A673 (cell line): ENCODE data around the gene CDK8. TPM values are rescaled to one million over a fixed set of nuclear protein-coding genes. Genes with fewer than 3 reads are reported as not detected.

Experiments
- BruUV-seq: library from RNA; stranded (reverse); fragments of 400-500 nt; replicated peaks from 2 replicates; lab custom pipeline; 2021; lab: Mats Ljungman, UMichigan
- CTCF ChIA-PET: fragments of 300-600 bp; sonication (Branson Sonifier 250); formaldehyde crosslinking; loops from one replicate; lab custom pipeline; 2022; ENCODE audit warnings: antibody characterized with exemption; lab: Charles Lee
- POLR2A ChIA-PET: fragments of 300-600 bp; sonication (Branson Sonifier 250); formaldehyde crosslinking; loops from one replicate; lab custom pipeline; 2022; ENCODE audit warnings: antibody characterized with exemption; ENCODE audit not compliant: low non-redundant PET; lab: Charles Lee
- DNase-seq: peaks from one replicate; pipeline ENCODE4 v3.0.0-alpha.2; 2015; ENCODE audit warnings: low spot score
- H3K27ac ChIP-seq: fragments of 200-600 bp; sonication (generic); 2 replicates; pipeline ENCODE4 v1.5.1; 2016; ENCODE audit warnings: mixed run types, low read depth, mild to moderate bottlenecking, mixed read lengths, antibody characterized with exemption, low read length; ENCODE audit not compliant: poor library complexity, severe bottlenecking
- H3K27me3 ChIP-seq: fragments of 200-600 bp; sonication (generic); replicated peaks from 2 replicates; pipeline ENCODE4 v1.6.1; 2017; ENCODE audit warnings: mixed run types, low read depth, mild to moderate bottlenecking, mixed read lengths, antibody characterized with exemption, low read length; ENCODE audit not compliant: insufficient read depth, poor library complexity
- H3K36me3 ChIP-seq: fragments of 200-600 bp; sonication (generic); 2 replicates; pipeline ENCODE4 v1.6.1; 2016; ENCODE audit warnings: mixed run types, mild to moderate bottlenecking, mixed read lengths, antibody characterized with exemption, low read length; ENCODE audit not compliant: insufficient read depth, poor library complexity, severe bottlenecking
- H3K4me1 ChIP-seq: fragments of 200-600 bp; sonication (generic); 2 replicates; pipeline ENCODE4 v1.6.1; 2017; ENCODE audit warnings: mixed run types, mild to moderate bottlenecking, mixed read lengths, antibody characterized with exemption, low read length; ENCODE audit not compliant: insufficient read depth, poor library complexity, severe bottlenecking
- H3K4me3 ChIP-seq: fragments of 200-600 bp; sonication (generic); 2 replicates; pipeline ENCODE4 v1.5.1; 2016; ENCODE audit warnings: low read depth, mixed run types, mild to moderate bottlenecking, mixed read lengths, low read length; ENCODE audit not compliant: poor library complexity, severe bottlenecking
- H3K9me3 ChIP-seq: fragments of 200-600 bp; sonication (generic); 2 replicates; pipeline ENCODE4 v1.6.1; 2016; ENCODE audit warnings: mixed run types, low read depth, mild to moderate bottlenecking, mixed read lengths, antibody characterized with exemption, low read length; ENCODE audit not compliant: poor library complexity, severe bottlenecking
- CTCF ChIP-seq: fragments of 300-800, 200-600 bp; sonication (generic); conservative IDR thresholded peaks from 2 replicates; pipeline ENCODE4 v1.5.1; 2017; ENCODE audit warnings: low read depth, mild to moderate bottlenecking, antibody characterized with exemption, low read length, moderate library complexity, mixed read lengths
- EZH2 ChIP-seq: fragments of 200-600 bp; sonication (generic); IDR thresholded peaks from 2 replicates; pipeline ENCODE4 v1.6.1; 2017; ENCODE audit warnings: borderline replicate concordance, low read depth, mild to moderate bottlenecking, mixed read lengths, antibody characterized with exemption, low read length; ENCODE audit not compliant: poor library complexity, severe bottlenecking
- intact Hi-C: fragments of 100-400 bp; cut with micrococcal nuclease; formaldehyde crosslinking; loops from one replicate; pipeline ENCODE4 v1.10.0; 2022; ENCODE audit not compliant: unreplicated experiment
- total RNA-seq: library from RNA; stranded (reverse); gene quantifications from 2 replicates; pipeline ENCODE4 v1.2.3, GENCODE V29; 2021

CDK8 gene
- total RNA-seq, 1 experiment from 2014 or later, result 23.1 TPM

- Histone ChIP-seq H3K9me3 (no peaks in the 10 kb centered on the region), H3K27ac (no peak overlapping the region), H3K4me3 (no peak overlapping the region), H3K27me3 (no peaks in the 10 kb centered on the region), H3K36me3 (no peaks in the 10 kb centered on the region), H3K4me1 (no peaks in the 10 kb centered on the region)
- CTCF ChIA-PET, result no interaction called here
- no peak for TF ChIP-seq CTCF
- no peak for TF ChIP-seq EZH2
- intact Hi-C loops, result no loop called here
- DNase-seq, result no peak
- BruUV-seq, result no TSS peak
- POLR2A ChIA-PET, result interaction anchor here (0.6 kb wide), 1 partner anchor 264 kb away, joined by 7 read pairs; no protein-coding TSS in a partner anchor
Observed at GRCh38 chr13:26420282-26420960, 166.5 kb downstream of the CDK8 start.

- intact Hi-C loops, result no loop called here
- Histone ChIP-seq H3K36me3 (no peaks in the 10 kb centered on the region), H3K27ac (no peak overlapping the region), H3K4me1 (no peaks in the 10 kb centered on the region), H3K4me3 (no peak overlapping the region), H3K9me3 (no peaks in the 10 kb centered on the region), H3K27me3 (no peaks in the 10 kb centered on the region)
- no peak for TF ChIP-seq CTCF
- TF ChIP-seq EZH2, result no peak
- DNase-seq, result no peak
- no TSS peak for BruUV-seq
- CTCF ChIA-PET, result interaction anchor here (0.7 kb wide), 1 partner anchor 501 kb away, joined by 9 read pairs; no protein-coding TSS in a partner anchor
- POLR2A ChIA-PET, result no interaction called here
Observed at GRCh38 chr13:26422036-26422435, 168.1 kb downstream of the CDK8 start.

GRCh38 chr13:26423629-26424028, 169.7 kb downstream of the CDK8 start:
- intact Hi-C loops, result no loop called here
- H3K27ac ChIP-seq, result no peak overlapping the region
- H3K27me3 ChIP-seq, result no peaks in the 10 kb centered on the region
- ChIA-PET CTCF (no interaction called here), POLR2A (interaction anchor here (0.6 kb wide), 1 partner anchor 831 kb away, joined by 7 read pairs; no protein-coding TSS in a partner anchor)
- DNase-seq, result no peak
- BruUV-seq, result no TSS peak
- H3K4me3 ChIP-seq, result no peak overlapping the region
- H3K9me3 ChIP-seq, result no peaks in the 10 kb centered on the region
- no peaks in the 10 kb centered on the region for H3K36me3 ChIP-seq
- TF ChIP-seq CTCF, result no peak
- TF ChIP-seq EZH2, result no peak
- no peaks in the 10 kb centered on the region for H3K4me1 ChIP-seq
